Erythroblast (primary cell): ENCODE measurements around the gene USP49.
"Not testable (repeated sequence)": the region's sequence is repeated elsewhere in the genome, so short reads cannot be mapped to it uniquely, and the experiment has no call there.

Experiments used
- GATA1 ChIP-seq: IDR thresholded peaks from 2 replicates; pipeline ENCODE4 v1.6.1; 2011; ENCODE audit warnings: low read depth, mild to moderate bottlenecking, control low read depth, low read length, moderate library complexity
- POLR2A ChIP-seq: IDR thresholded peaks from 2 replicates; pipeline ENCODE4 v1.6.1; 2011; ENCODE audit warnings: mild to moderate bottlenecking, low read length

DNA sequence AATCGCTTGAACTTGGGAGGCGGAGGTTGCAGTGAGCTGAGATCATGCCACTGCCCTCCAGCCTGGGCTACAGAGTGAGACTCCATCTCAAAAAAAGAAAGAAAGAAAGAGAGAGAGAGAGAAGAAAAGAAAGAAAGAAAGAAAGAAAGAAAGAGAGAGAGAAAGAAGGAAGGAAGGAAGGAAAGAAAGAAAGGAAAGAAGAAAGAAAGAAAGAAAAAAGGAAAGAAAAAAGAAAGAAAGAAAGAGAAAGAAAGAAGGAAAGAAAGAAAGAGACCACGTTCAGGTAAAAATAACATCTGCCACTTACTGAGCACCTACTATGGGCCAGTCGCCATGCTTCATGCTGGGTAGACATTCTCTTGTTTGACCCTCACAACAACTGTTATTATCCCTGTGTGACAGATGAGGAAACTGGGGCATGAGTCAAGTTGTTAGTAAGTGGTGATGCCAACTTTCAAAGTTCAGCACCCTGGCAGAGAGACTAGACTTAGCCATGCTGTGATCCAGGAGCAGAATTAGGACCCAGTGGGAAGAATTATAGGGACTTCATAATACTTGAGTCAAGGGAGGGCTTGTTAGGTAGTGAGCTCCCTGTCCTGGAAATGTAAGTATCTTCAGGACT is 129.0 kb downstream of the USP49 start:
- not testable (repeated sequence) for TF ChIP-seq POLR2A, GATA1
